Measurements from ENCODE around the gene ASB16. TPM values are rescaled to one million over a fixed set of nuclear protein-coding genes. Genes with fewer than 3 reads are reported as not detected.

The ASB16 gene
- total RNA-seq, 1 donor from 2014 or later, result not detected

DNA sequence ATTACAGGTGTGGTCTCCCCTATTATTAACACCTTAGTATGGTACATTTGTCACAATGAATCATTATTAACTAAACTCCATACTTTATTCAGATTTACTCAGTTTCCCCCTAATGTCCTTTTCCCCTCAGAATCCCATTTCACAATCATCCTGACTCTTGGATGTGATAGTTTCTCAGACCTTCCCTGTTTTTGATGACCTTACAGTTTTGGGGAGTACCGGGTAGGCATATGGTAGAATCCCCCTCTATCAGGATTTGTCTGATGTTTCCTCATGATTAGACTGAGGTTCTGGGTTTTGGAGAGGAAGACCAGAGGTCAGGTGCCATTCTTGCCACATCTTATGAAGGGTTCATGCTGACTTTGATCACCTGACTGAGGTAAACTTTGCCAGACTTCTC lies 6.0 kb upstream of the ASB16 start:
- no peak overlapping the region for H3K27ac ChIP-seq
- no peak overlapping the region for H3K4me3 ChIP-seq
- TF ChIP-seq, protein P1, sequence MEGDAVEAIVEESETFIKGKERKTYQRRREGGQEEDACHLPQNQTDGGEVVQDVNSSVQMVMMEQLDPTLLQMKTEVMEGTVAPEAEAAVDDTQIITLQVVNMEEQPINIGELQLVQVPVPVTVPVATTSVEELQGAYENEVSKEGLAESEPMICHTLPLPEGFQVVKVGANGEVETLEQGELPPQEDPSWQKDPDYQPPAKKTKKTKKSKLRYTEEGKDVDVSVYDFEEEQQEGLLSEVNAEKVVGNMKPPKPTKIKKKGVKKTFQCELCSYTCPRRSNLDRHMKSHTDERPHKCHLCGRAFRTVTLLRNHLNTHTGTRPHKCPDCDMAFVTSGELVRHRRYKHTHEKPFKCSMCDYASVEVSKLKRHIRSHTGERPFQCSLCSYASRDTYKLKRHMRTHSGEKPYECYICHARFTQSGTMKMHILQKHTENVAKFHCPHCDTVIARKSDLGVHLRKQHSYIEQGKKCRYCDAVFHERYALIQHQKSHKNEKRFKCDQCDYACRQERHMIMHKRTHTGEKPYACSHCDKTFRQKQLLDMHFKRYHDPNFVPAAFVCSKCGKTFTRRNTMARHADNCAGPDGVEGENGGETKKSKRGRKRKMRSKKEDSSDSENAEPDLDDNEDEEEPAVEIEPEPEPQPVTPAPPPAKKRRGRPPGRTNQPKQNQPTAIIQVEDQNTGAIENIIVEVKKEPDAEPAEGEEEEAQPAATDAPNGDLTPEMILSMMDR (IDR thresholded peaks at IDR 0.05), result no peak
- H3K36me3 ChIP-seq, result no peaks in the 10 kb centered on the region
- DNase-seq (no peak), ATAC-seq (no peak)
- no peaks in the 10 kb centered on the region for H3K27me3 ChIP-seq
- H3K9me3 ChIP-seq, result no peaks in the 10 kb centered on the region
- intact Hi-C loops (cut with DNase I), result no loop called here
- no peaks in the 10 kb centered on the region for H3K4me1 ChIP-seq

DNA sequence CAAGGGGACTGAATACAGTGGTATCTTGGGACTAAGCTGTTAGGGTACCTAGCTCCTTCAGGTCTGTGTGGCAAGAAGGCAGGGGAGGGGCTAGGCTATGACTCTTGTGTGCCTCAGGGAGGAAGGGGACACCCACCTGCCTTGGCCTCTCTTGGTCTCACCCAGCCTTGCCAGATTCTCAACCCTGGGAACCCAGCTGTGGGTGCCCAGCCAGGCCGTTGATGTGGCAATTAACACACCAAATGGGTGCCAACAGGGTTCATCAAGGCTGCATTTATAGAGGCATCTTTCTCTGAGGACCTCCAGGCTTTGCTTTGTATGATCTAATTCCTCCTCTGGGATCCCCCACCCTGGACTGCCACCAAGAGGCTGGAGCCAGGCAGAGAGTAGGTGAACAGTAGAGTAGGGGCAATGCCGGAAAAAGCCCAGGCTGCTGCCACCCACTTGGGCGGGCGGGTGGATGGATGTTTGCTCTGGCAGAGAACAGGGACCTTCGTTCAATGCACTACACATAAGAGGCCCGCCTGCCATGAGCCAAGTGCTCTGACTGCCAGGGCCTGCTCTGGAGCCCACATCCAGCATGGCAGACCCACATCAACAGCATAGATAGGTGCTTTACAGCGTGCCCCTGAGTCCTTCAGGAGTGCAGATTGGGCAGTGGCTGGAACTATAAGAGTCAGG lies 3.2 kb upstream of the ASB16 start:
- ATAC-seq (no peak), DNase-seq (no peak)
- no peak overlapping the region for H3K4me3 ChIP-seq
- intact Hi-C loops (cut with DNase I), result no loop called here
- no peaks in the 10 kb centered on the region for H3K9me3 ChIP-seq
- peaks cover 8% of the 10 kb centered on the region for H3K4me1 ChIP-seq
- H3K36me3 ChIP-seq, result no peaks in the 10 kb centered on the region
- TF ChIP-seq, protein P1 (IDR thresholded peaks at IDR 0.05), result no peak
- H3K27me3 ChIP-seq, result no peaks in the 10 kb centered on the region
- H3K27ac ChIP-seq, result no peak overlapping the region

DNA sequence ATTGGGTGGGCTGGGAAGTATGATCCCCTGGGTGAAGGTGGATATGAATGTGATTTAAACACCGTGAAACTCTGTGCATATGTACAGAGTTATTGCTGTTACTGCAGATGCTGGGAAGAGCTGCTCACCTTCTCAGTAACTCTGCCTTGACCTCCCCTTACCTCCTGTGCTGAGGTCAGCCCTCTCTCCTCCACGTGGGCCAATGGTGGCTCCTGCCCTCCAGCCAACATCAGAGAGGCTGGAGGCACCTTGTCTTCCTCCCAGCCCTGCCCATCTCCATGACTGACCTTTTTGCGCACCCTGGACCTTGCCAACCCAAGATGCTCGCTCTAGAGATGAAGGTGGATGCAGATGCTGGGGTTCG lies 387 bp upstream of the ASB16 start:
- no peak for DNase-seq
- intact Hi-C loops (cut with DNase I), result no loop called here

DNA sequence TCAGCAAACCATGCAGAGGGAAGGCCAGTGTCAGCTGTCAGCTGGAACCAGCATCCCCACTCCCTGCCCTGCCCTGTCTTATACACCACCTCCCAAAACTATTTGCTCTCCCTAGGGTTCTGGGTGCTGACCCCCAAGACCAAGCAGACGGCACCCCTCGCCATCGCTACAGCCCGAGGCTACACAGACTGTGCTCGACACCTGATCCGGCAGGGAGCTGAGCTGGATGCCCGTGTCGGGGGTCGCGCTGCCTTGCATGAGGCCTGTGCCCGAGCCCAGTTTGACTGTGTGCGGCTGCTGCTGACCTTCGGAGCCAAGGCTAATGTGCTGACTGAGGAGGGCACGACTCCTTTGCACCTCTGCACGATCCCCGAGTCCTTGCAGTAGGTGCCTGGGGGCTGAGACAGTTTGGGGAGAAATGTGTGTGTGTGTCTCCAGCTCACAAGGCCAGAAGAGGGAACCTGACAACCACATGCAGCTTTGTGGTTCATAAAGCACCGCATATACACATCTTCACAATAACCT lies 1.5 kb downstream of the ASB16 start:
- intact Hi-C loops (cut with DNase I), result no loop called here
- no peak for ATAC-seq
- H3K27me3 ChIP-seq, result no peaks in the 10 kb centered on the region
- H3K4me3 ChIP-seq, result no peak overlapping the region
- TF ChIP-seq, protein P1 (IDR thresholded peaks at IDR 0.05), result no peak
- H3K36me3 ChIP-seq, result no peaks in the 10 kb centered on the region
- no peaks in the 10 kb centered on the region for H3K9me3 ChIP-seq
- DNase-seq, result no peak
- H3K27ac ChIP-seq, result no peak overlapping the region
- peaks cover 8% of the 10 kb centered on the region for H3K4me1 ChIP-seq

More for the DNA sequence above, 387 bp upstream of the ASB16 start:
- no peak overlapping the region for H3K4me3 ChIP-seq
- H3K27me3 ChIP-seq, result no peaks in the 10 kb centered on the region
- H3K36me3 ChIP-seq, result no peaks in the 10 kb centered on the region
- H3K27ac ChIP-seq, result no peak overlapping the region
- TF ChIP-seq, protein P1 (IDR thresholded peaks at IDR 0.05), result no peak
- no peak for ATAC-seq
- peaks cover 8% of the 10 kb centered on the region for H3K4me1 ChIP-seq
- no peaks in the 10 kb centered on the region for H3K9me3 ChIP-seq

DNA sequence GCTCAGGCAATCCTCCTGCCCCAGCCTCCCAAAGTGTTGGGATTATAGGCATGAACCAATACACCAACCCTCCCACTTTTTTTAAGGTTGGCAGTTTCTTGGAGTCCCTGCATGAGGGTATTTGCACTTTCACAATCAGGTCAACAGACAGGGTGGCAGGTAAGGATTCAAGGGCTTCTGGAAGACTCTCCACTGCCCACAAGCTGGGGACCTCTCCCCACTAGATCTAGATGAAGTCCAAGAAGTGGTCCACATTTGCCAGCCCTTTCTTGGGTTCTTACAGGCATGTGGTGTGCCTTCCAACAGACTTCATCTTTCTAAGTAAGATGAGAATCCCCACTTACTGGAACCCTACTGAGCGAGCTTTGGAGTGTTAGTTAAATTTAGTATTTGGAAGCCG lies 3.9 kb downstream of the ASB16 start:
- H3K36me3 ChIP-seq, result no peaks in the 10 kb centered on the region
- intact Hi-C loops (cut with DNase I), result no loop called here
- no peak overlapping the region for H3K4me3 ChIP-seq
- TF ChIP-seq, protein P1 (IDR thresholded peaks at IDR 0.05), result no peak
- H3K27me3 ChIP-seq, result no peaks in the 10 kb centered on the region
- H3K4me1 ChIP-seq, result peaks cover 8% of the 10 kb centered on the region
- no peak for ATAC-seq
- DNase-seq, result no peak
- no peak overlapping the region for H3K27ac ChIP-seq
- no peaks in the 10 kb centered on the region for H3K9me3 ChIP-seq
